GM19438 (cell line): ENCODE data around the gene DUSP22.
A peak's percentile ranks its signal among the peaks of the same experiment; 100 is the strongest.
"Not testable (repeated sequence)": the region's sequence is repeated elsewhere in the genome, so short reads cannot be mapped to it uniquely, and the experiment has no call there.

Experiments
- ATAC-seq: cut with Tn5 transposase; IDR thresholded peaks from one replicate; pipeline ENCODE4 v1.9.1; 2021; ENCODE audit warnings: low read depth; ENCODE audit not compliant: unreplicated experiment

The DUSP22 gene

GRCh38 chr6:322940-323729, 30.8 kb downstream of the DUSP22 start:
- no peak for ATAC-seq

- ATAC-seq = no peak
Measured at GRCh38 chr6:323730-324088, 31.4 kb downstream of the DUSP22 start.

GRCh38 chr6:324116-324728, 31.9 kb downstream of the DUSP22 start:
- ATAC-seq = no peak

- no peak for ATAC-seq
Measured at GRCh38 chr6:324729-325125, 32.4 kb downstream of the DUSP22 start.

GRCh38 chr6:325161-325860, 33.0 kb downstream of the DUSP22 start:
- ATAC-seq = not testable (repeated sequence)

- ATAC-seq = not testable (repeated sequence)
Measured at GRCh38 chr6:326066-326465, 33.8 kb downstream of the DUSP22 start.

GRCh38 chr6:326896-327537, 34.7 kb downstream of the DUSP22 start:
- ATAC-seq = no peak

- no peak for ATAC-seq
Measured at GRCh38 chr6:327538-328116, 35.3 kb downstream of the DUSP22 start.

GRCh38 chr6:328136-328670, 35.9 kb downstream of the DUSP22 start:
- ATAC-seq = peak; percentile 67

- no peak for ATAC-seq
Measured at GRCh38 chr6:328924-329323, 36.6 kb downstream of the DUSP22 start.

- no peak for ATAC-seq
Measured at GRCh38 chr6:329888-330691, 37.8 kb downstream of the DUSP22 start.

- no peak for ATAC-seq
Measured at GRCh38 chr6:330948-331347, 38.7 kb downstream of the DUSP22 start.

- peak; percentile 59 for ATAC-seq
Measured at GRCh38 chr6:331622-332521, 39.6 kb downstream of the DUSP22 start.

- ATAC-seq = no peak
Measured at GRCh38 chr6:332671-333070, 40.4 kb downstream of the DUSP22 start.

- no peak for ATAC-seq
Measured at GRCh38 chr6:333379-334002, 41.2 kb downstream of the DUSP22 start.

- no peak for ATAC-seq
Measured at GRCh38 chr6:334536-335510, 42.5 kb downstream of the DUSP22 start.

- no peak for ATAC-seq
Measured at GRCh38 chr6:335572-335971, 43.3 kb downstream of the DUSP22 start.
